ENCODE measurements around the gene CARD19.
"Not testable (repeated sequence)": the region's sequence is repeated elsewhere in the genome, so short reads cannot be mapped to it uniquely, and the experiment has no call there.

The CARD19 gene

DNA sequence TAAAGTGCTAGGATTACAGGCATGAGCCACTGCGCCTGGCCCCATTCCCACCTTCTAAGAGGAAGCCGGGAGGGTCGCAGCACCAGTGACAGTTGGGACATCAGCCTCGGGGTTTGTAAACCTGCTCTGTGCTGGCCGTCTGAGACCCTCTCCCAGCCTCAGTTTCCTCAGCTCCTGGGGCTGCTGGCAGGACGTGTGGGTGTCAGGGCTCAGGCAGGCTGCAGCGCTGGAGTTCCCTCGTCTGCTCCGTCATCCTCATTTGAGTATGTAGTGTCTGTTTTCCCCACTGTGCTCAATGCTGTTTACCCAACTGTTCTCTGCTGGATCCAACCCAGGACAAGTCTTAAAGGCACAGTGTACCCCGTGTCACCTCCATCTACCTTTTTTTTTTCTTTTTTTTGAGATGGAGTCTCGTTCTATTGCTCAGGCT lies 40.0 kb downstream of the CARD19 start:
- DNase-seq, result no peak

- DNase-seq, result no peak
Observed at GRCh38 chr9:93137362-93137761, 41.3 kb downstream of the CARD19 start.

- DNase-seq, result no peak
Observed at GRCh38 chr9:93138171-93138764, 42.3 kb downstream of the CARD19 start.

DNA sequence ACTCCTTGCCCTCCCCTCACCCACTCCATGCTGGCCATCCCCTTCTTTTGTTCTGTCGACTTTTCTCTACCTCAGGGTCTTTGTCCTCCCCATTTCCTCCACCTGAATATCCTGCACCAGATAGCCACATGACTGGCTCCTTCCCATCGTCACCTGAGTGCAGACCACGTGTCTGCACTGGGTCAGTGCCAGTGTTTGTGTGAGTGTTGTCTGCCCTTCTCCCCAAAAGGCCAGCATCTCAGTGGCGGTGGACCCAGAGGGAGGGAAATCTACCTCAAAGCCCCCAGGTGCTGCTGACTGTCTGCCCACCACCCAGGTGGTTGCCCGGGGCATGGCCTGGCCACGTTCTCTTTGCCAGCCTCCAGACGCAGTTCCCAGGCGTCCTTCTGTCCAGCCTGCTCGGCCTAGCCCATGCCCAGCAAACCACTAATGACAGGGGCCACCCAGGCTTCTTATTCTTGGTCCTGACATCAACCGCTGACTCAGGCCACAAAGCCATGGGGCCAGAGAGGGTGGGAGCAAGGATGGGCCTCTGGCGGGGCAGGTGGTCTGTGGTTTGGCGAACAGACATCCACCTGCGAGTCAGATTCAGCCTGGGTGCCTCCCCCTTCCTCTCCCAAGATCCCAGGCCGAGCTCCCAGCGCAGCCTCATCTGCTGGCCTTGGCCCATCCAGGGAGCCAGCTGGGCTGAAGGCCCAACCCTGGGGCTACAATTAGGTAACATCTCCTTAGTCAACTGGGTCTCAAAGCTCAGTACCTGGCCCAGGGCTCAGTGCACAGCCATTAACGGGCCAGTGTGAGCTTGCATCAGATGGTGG lies 43.6 kb downstream of the CARD19 start:
- no peak for DNase-seq

DNA sequence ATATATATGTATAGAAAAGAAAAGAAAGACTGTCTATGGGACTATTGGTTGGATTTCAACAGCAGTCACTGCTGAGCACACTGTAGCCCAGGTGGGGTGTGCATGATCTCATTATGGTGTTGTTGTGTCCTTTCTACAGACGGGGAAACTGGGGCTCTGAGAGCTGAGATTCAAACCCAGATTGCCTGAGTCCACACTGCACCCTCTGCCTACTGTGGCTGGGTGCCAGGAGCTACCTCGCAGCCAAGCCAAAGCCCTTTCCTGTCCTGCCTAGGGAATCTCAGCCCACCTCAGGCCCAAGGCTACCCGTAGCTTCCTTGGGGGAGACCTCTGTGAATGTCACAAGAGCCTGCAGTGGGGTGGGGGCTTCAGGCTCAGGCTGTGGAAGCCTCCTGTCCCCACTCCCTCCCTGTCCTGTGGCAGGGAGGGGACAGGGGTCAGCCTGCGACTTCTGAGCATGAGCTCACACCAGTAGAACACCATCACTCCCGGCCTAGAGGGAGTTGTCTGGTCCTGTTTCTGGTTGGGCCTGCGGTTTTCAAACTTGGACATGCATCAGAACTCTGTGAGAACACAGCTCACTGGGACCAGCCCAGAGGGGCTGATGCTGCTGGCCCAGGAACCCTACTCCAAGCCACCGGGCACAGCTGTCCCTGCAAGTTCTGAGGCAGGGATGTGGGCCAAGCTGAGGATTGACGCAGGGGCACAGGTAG lies 45.9 kb downstream of the CARD19 start:
- DNase-seq, result no peak

GRCh38 chr9:93143830-93144530 lies 48.0 kb downstream of the CARD19 start:
- no peak for DNase-seq

- DNase-seq, result not testable (repeated sequence)
Observed at GRCh38 chr9:93146696-93147095, 50.7 kb downstream of the CARD19 start.

DNA sequence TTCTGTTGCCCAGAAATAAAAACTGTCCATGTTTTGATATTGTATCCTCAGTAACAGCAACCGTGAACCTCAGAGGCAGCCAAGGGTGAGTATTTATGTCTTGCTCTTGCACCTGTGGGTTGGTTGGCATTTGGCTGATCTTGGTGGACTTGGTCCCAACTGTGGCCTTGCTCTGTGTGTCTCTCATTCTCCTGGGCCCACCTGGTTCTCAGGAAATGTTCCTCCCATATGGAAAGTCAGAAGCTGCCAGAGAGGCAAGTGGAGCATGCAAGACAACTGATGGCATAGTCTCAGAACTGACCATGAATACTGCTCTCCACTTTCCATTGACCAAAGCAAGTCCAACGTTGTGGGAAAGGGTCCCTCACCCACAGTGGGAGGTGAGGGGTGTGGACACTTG lies 51.6 kb downstream of the CARD19 start:
- no peak for DNase-seq

DNA sequence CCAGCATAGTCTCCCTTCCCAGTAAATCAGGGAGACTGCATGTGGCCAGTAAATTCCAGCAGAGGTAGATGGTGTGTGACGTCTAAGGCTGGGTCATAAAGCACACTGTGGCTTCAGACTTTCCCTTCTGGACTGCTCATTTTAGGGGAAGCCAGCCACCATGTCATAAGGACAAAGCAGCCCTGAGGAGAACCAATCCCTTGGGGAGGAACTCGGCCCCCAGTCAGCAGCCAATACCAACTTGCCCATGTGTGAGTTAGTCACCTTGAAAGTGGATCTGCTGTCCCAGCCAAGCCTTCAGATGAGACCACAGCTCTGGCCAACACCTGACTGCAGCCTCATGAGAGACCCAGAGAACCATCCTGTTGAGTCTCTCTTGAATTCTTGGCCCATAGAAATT lies 52.7 kb downstream of the CARD19 start:
- DNase-seq, result no peak

DNA sequence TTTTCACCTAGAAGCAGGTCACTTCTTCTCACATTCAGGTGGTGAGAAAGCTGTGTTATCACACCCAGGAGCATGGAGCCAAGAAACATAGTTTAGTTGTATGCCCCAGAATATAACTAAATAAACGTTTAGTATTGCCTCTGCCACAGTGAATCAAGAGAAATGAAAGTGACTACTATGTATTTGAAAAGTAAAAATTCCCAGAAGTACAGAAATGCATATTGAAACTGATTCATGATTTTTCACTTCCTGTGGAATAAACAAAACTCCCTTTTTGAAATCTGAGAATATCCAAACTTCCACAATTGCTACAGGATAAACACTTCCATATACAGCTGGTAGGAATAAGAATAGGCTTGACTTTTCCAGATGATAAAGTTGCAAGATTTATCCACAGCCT lies 53.3 kb downstream of the CARD19 start:
- DNase-seq, result no peak

DNA sequence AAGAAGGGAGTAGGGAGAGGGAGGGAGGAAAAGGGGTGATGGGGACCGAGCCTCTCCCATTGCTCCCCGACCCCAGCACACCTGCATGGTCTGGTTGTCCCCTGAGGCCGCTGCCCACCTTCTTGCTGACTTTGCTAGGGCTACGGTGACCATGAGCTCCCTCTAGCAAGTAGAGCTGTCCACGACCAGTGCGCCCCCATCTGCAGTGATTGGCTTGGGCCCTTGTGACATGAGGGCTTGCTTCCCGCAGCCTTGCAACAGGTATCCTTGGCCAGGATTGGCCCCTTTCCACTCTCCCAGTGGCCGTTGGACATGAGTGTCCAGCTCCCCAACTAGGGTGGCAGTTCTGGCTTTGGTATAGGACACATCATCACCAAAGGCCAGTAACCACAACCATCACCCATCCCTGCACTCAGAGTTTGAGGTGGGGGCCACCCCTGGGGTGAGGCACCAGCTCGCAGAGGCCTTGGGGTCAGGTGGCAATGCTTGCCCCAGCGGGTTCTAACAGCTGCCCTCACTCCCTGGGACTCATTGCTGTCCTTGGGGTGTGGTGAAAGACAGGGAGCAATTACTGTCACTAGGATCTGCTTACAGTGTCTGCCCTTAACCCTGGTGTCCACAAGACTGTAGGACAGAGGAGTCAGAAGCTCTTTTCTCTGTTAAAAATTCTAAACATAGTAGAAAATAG lies 55.2 kb downstream of the CARD19 start:
- no peak for DNase-seq

DNA sequence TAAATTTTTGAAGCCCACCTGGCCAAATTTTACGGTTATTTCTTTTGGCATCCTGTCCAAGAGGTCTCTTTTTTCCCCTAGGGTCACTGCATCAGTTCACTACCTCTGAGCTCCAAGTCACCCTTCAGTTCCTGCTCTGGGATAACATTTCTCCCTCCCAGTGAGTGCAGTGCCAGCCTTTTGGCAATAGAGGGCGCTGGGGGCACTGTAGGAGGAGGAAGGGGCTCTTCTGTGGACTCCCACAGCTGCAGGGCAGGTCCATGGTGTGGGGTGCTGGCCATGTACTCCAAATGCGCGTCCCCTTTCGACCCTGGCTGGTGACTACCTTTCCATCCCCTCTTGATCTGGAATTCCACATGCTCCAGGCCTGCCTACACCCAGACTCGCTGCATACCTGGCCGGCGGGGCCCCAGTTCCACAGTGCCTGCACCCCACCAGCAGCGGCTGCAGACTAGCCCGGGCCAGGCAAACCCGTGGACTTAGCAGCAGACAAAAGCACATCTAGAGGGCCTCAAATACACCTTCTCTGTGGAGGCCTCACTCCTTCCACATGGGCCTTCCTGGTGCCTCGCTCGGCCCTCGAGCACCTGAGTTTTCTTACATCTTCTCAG lies 58.4 kb downstream of the CARD19 start:
- no peak for DNase-seq

GRCh38 chr9:93155716-93156474 lies 59.9 kb downstream of the CARD19 start:
- DNase-seq, result no peak

DNA sequence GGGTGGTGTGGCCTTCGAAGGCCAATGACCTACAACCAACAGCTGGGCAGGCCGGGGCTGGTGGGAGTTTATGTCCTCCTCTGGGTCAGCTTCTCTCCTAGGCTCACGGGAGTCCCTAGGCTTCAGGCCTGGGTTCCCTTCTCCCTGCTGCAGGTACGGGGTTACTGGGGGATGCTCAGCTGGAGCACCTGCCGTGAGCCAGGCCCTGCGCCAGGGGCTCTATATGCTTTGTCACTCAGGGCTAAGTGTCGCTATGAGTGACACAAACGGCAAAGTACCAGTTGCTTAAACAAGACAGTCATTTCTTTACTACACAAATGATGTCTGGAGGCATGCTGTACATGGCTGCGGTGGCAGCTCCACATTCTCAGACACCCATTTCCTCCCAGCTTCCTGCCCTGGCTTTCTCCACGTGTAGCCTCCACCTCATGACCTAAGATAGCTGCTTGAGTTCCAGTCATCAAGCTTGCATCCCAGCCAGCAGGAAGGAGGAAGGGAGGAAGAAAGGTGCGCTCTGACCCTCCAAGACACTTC lies 60.5 kb downstream of the CARD19 start:
- DNase-seq, result no peak

GRCh38 chr9:93159601-93160471 lies 63.8 kb downstream of the CARD19 start:
- DNase-seq, result peak; percentile 13

DNA sequence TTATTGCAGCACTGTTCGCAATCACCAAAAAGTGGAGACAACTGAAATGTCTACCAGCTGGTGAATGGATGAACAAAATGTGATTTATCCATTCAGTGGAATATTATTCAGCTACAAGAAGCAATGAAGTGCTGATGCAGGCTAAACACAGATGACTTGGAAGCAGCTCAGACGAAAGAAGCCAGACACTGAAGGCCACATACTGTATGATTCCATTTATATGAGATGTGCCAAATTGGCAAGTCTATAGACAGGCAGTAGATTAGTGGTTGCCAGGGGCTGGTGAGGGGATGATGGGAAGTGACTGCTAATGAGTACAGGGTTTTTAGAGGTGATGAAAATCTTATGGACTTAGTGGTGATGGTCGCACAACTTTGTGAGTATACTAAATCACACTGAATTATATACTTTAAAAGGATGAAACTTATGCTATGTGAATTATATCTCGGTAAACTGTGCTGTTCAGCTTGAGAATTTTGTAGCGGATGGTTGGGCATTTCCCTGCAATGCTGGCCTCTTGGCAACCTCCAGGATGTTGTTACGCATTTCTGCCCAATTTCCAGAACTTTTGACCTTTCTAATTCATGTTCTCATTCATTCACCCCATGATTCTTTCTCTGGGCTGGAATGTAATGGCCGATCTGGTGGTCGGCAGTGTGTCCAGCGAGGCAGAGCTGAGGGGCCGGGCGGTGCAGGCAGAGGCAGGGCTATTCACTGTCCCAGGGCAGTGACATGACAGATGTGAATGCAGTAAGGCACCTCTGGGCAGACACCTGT lies 66.0 kb downstream of the CARD19 start:
- no peak for DNase-seq
